ENCODE data around the gene TBC1D25. TPM values are rescaled to one million over a fixed set of nuclear protein-coding genes. Genes with fewer than 3 reads are reported as not detected.

Gene TBC1D25
- total RNA-seq, 4 donors from 2014 or later, result 5.5 to 11.7 (median 8.5) TPM

DNA sequence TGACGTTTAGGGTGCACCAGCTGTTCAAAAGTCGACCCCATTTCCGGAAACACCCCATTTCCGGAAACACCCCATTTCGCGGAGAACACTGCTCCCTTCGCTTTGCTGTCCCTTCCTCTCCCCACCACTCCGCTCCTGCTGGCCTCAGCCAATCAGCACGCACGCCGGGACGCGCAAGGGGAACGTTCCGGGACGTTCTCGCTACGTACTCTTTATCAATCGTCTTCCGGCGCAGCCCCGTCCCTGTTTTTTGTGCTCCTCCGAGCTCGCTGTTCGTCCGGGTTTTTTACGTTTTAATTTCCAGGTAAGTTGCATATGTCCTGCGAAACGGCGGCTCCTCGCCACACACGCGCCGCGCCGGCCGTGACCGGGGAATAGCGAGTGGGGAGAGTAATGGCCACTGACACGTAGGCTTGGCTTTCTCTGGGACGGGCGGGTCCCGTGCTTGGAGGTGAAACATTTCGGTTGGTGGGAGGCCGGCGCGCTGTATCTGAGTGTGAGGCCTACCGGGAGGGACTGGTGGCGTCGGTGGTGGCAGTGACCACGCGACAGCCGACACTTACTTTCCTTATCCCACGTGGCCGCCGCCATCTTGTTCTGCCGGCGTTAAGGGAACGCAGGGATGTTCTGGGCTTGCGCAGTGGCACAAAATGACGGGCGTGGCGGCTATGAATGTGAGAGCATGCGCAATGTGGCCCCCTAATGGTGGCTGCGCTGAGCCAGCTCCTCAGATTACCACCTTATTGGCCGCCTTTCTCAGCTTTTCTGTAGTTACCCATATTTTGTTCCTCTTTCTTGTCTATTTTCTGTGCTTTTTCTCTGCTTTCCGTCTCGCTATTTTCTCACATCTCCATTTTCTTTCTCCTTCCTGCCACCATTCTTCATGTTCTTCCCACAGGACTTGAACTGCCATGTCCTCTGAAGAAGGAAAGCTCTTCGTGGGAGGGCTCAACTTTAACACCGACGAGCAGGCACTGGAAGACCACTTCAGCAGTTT lies 35.1 kb downstream of the TBC1D25 start, which contains the start of gene RBM3:
Gene RBM3 (plus strand): TSS at position 215 of the 997 bp plus-strand sequence. CDS start 697 bp downstream, at position 912.
- DNase-seq, result peak; percentile 52
- intact Hi-C loops (cut with DNase I), result no loop called here
- 1 to 34% methylated on average over 29 to 45 of the region's 71 CpGs for WGBS, 2 donors
- Histone ChIP-seq H3K36me3 (peaks cover 0 to 45% (median 12%) of the 10 kb centered on the region in 3 donors), H3K27me3 (no peaks in the 10 kb centered on the region), H3K27ac (peak within 1 kb of the TSS; percentile 97 to 99 (median 99)), H3K4me1 (peaks cover 3 to 47% (median 11%) of the 10 kb centered on the region in 3 donors), H3K4me3 (peak within 1 kb of the TSS; percentile 64 to 83 (median 74)), H3K9me3 (no peaks in the 10 kb centered on the region)
- TF ChIP-seq, protein P1, sequence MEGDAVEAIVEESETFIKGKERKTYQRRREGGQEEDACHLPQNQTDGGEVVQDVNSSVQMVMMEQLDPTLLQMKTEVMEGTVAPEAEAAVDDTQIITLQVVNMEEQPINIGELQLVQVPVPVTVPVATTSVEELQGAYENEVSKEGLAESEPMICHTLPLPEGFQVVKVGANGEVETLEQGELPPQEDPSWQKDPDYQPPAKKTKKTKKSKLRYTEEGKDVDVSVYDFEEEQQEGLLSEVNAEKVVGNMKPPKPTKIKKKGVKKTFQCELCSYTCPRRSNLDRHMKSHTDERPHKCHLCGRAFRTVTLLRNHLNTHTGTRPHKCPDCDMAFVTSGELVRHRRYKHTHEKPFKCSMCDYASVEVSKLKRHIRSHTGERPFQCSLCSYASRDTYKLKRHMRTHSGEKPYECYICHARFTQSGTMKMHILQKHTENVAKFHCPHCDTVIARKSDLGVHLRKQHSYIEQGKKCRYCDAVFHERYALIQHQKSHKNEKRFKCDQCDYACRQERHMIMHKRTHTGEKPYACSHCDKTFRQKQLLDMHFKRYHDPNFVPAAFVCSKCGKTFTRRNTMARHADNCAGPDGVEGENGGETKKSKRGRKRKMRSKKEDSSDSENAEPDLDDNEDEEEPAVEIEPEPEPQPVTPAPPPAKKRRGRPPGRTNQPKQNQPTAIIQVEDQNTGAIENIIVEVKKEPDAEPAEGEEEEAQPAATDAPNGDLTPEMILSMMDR (IDR thresholded peaks at IDR 0.05), result peak in 5 of 6 experiments; percentile 13 to 46 (median 31)
- TF ChIP-seq POLR2A (IDR thresholded peaks at IDR 0.05), result peak in 3 of 4 donors; percentile 13 to 92 (median 88)

DNA sequence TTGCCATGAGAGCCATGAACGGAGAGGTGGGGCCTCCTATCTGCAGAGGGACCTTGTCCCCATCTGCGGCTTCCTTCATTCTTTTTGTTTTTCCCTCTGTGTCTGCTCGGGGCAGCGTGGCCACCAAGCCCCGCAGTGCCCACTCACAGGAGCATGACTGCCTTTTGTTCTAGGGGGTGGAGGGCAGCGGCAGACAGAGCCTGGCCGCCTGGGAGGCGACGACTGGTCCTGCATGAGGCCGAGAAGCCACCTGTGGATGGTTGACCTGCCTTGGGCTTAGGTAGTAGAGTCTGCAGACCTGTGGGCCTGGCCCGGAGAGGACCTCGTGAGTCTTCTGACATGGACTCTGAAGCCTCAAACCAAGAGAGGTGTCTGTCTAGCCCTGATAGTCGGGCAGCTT lies 36.1 kb downstream of the TBC1D25 start:
- 70% methylated on average over 4 of the region's 13 CpGs; no CpG with 5 or more reads in 1 of the 2 donors for WGBS, 2 donors
- peak overlapping the region; percentile 64 to 83 (median 74) for H3K4me3 ChIP-seq
- intact Hi-C loops (cut with DNase I), result no loop called here
- H3K4me1 ChIP-seq, result peaks cover 3 to 54% (median 11%) of the 10 kb centered on the region in 3 donors
- H3K36me3 ChIP-seq, result peaks cover 0 to 47% (median 12%) of the 10 kb centered on the region in 3 donors
- H3K27ac ChIP-seq, result peak overlapping the region; percentile 97 to 99 (median 99)
- H3K9me3 ChIP-seq, result no peaks in the 10 kb centered on the region
- H3K27me3 ChIP-seq, result no peaks in the 10 kb centered on the region
- TF ChIP-seq, protein P1 (IDR thresholded peaks at IDR 0.05), result no peak
- TF ChIP-seq POLR2A (IDR thresholded peaks at IDR 0.05), result no peak
- no peak for DNase-seq

DNA sequence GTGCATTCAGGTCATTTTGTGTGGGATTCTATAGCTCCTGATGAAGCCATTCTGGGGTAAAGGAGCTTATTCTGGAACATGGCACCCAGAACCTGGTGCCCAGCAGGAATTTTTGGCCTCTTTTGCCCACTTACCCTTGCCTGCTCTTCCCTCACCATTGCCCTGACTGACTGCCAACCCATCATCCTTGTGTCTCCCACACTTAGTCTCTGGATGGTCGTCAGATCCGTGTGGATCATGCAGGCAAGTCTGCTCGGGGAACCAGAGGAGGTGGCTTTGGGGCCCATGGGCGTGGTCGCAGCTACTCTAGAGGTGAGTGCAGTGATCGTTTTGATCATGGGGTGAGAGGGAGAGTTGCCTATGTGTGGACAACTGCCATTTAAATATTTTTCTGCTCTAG lies 36.6 kb downstream of the TBC1D25 start:
- Histone ChIP-seq H3K36me3 (peaks cover 0 to 47% (median 12%) of the 10 kb centered on the region in 3 donors), H3K4me3 (peak overlapping the region; percentile 64 to 83 (median 74)), H3K4me1 (peaks cover 3 to 54% (median 11%) of the 10 kb centered on the region in 3 donors), H3K27me3 (no peaks in the 10 kb centered on the region), H3K27ac (peak overlapping the region; percentile 97 to 99 (median 99)), H3K9me3 (no peaks in the 10 kb centered on the region)
- no peak for DNase-seq
- TF ChIP-seq POLR2A (IDR thresholded peaks at IDR 0.05), result no peak
- TF ChIP-seq, protein P1 (IDR thresholded peaks at IDR 0.05), result no peak
- 40% methylated on average over 1 of the region's 6 CpGs; no CpG with 5 or more reads in 1 of the 2 donors for WGBS, 2 donors
- intact Hi-C loops (cut with DNase I), result no loop called here

DNA sequence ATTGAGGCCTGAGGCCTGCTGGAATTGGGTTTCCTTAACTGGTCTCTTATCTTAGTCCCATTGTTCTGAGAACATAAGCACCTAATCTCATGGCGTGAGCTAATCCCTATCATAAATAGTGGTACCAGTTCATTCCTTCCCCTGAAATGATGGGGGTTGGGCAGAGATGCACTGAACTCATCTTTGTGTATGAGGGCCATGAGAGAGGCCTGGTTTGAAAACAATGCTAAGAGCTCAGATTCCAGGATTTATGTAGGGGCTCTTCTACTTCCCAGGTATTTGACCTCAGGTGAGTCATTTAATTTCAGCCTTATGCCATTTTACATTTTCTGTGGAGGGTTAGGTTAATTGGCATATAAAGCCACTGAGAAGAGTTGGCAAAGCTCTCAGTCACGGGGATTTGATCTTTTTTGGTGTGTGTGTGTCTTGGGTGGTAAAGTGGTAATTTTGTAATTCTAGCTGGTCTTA lies 39.2 kb downstream of the TBC1D25 start:
- Histone ChIP-seq H3K27me3 (no peaks in the 10 kb centered on the region), H3K9me3 (no peaks in the 10 kb centered on the region), H3K4me1 (peaks cover 3 to 54% (median 11%) of the 10 kb centered on the region in 3 donors), H3K36me3 (peaks cover 0 to 47% (median 12%) of the 10 kb centered on the region in 3 donors), H3K27ac (peak overlapping the region; percentile 38 to 64 (median 50)), H3K4me3 (no peak overlapping the region)
- TF ChIP-seq POLR2A (IDR thresholded peaks at IDR 0.05), result no peak
- TF ChIP-seq, protein P1 (IDR thresholded peaks at IDR 0.05), result no peak
- WGBS, 2 donors, result 25 to 44% methylated on average over 1 to 2 of the region's 2 CpGs
- intact Hi-C loops (cut with DNase I), result no loop called here
- no peak for DNase-seq

Data from esophagus squamous epithelium (tissue), 5 donors.